Body of pancreas (tissue), 4 donors: ENCODE data around the gene RIPK4.
"Not testable (repeated sequence)": the region's sequence is repeated elsewhere in the genome, so short reads cannot be mapped to it uniquely, and the experiment has no call there.

Experiments
- POLR2A ChIP-seq, 3 donors: fragments of 450-650 bp; IDR thresholded peaks; one replicate each; pipeline ENCODE4 v1.6.1; 2016; ENCODE audit warnings: antibody characterized with exemption in 3 of 3, mild to moderate bottlenecking in 2 of 3
- TF ChIP-seq, protein P1 (sequence below), 7 experiments: fragments of 450-650 bp in 4 of 7; fragments of 200-600 bp in 3 of 7; sonication (generic) in 3 of 7; IDR thresholded peaks; one replicate each; pipeline ENCODE4 v1.5.1; 2016 to 2019; ENCODE audit warnings: antibody characterized with exemption in 7 of 7

GRCh38 chr21:41714299-41714865, 52.5 kb downstream of the RIPK4 start:
- TF ChIP-seq, protein P1, sequence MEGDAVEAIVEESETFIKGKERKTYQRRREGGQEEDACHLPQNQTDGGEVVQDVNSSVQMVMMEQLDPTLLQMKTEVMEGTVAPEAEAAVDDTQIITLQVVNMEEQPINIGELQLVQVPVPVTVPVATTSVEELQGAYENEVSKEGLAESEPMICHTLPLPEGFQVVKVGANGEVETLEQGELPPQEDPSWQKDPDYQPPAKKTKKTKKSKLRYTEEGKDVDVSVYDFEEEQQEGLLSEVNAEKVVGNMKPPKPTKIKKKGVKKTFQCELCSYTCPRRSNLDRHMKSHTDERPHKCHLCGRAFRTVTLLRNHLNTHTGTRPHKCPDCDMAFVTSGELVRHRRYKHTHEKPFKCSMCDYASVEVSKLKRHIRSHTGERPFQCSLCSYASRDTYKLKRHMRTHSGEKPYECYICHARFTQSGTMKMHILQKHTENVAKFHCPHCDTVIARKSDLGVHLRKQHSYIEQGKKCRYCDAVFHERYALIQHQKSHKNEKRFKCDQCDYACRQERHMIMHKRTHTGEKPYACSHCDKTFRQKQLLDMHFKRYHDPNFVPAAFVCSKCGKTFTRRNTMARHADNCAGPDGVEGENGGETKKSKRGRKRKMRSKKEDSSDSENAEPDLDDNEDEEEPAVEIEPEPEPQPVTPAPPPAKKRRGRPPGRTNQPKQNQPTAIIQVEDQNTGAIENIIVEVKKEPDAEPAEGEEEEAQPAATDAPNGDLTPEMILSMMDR (IDR thresholded peaks at IDR 0.05), result not testable (repeated sequence)
- not testable (repeated sequence) for TF ChIP-seq POLR2A (IDR thresholded peaks at IDR 0.05)
